ENCODE results near the gene SORCS2.

Gene SORCS2

GRCh38 chr4:7524843-7525242, 332.5 kb downstream of the SORCS2 start:
- H3K9me3 Mint-ChIP-seq = no peaks in the 10 kb centered on the region
- H3K27ac Mint-ChIP-seq = no peak overlapping the region
- no peak overlapping the region for H3K4me3 Mint-ChIP-seq
- no peak for ATAC-seq
- peaks cover 44% of the 10 kb centered on the region for H3K27me3 Mint-ChIP-seq
- no peaks in the 10 kb centered on the region for H3K4me1 Mint-ChIP-seq
- H3K36me3 Mint-ChIP-seq = no peaks in the 10 kb centered on the region

GRCh38 chr4:7526491-7526890, 334.2 kb downstream of the SORCS2 start:
- no peak overlapping the region for H3K4me3 Mint-ChIP-seq

GRCh38 chr4:7526929-7527535, 334.7 kb downstream of the SORCS2 start:
- Mint-ChIP-seq H3K27me3 (peaks cover 44% of the 10 kb centered on the region), H3K36me3 (no peaks in the 10 kb centered on the region)
- no peak for ATAC-seq

More at GRCh38 chr4:7526491-7526890, 334.2 kb downstream of the SORCS2 start:
- Mint-ChIP-seq H3K27me3 (peaks cover 42% of the 10 kb centered on the region), H3K4me1 (no peaks in the 10 kb centered on the region), H3K36me3 (no peaks in the 10 kb centered on the region), H3K27ac (no peak overlapping the region), H3K9me3 (no peaks in the 10 kb centered on the region)
- no peak for ATAC-seq

GRCh38 chr4:7529368-7530080, 337.2 kb downstream of the SORCS2 start:
- H3K4me1 Mint-ChIP-seq = no peaks in the 10 kb centered on the region
- H3K4me3 Mint-ChIP-seq = no peak overlapping the region
- H3K27ac Mint-ChIP-seq = no peak overlapping the region
- H3K9me3 Mint-ChIP-seq = peaks cover 3% of the 10 kb centered on the region
- no peak for ATAC-seq
- peaks cover 48% of the 10 kb centered on the region for H3K27me3 Mint-ChIP-seq
- H3K36me3 Mint-ChIP-seq = no peaks in the 10 kb centered on the region

More at GRCh38 chr4:7526929-7527535, 334.7 kb downstream of the SORCS2 start:
- Mint-ChIP-seq H3K9me3 (no peaks in the 10 kb centered on the region), H3K4me3 (no peak overlapping the region), H3K4me1 (no peaks in the 10 kb centered on the region), H3K27ac (no peak overlapping the region)

- Mint-ChIP-seq H3K36me3 (no peaks in the 10 kb centered on the region), H3K27ac (no peak overlapping the region), H3K4me3 (no peak overlapping the region), H3K4me1 (no peaks in the 10 kb centered on the region), H3K27me3 (peaks cover 47% of the 10 kb centered on the region), H3K9me3 (peaks cover 3% of the 10 kb centered on the region)
- ATAC-seq = no peak
Measured at GRCh38 chr4:7530082-7530481, 337.7 kb downstream of the SORCS2 start.

- no peak overlapping the region for H3K4me3 Mint-ChIP-seq
Measured at GRCh38 chr4:7530932-7531639, 338.7 kb downstream of the SORCS2 start.

GRCh38 chr4:7531640-7531994, 339.3 kb downstream of the SORCS2 start:
- Mint-ChIP-seq H3K9me3 (peaks cover 3% of the 10 kb centered on the region), H3K4me3 (no peak overlapping the region), H3K4me1 (no peaks in the 10 kb centered on the region), H3K27ac (no peak overlapping the region), H3K27me3 (peaks cover 35% of the 10 kb centered on the region), H3K36me3 (no peaks in the 10 kb centered on the region)
- ATAC-seq = no peak

More at GRCh38 chr4:7530932-7531639, 338.7 kb downstream of the SORCS2 start:
- H3K4me1 Mint-ChIP-seq = no peaks in the 10 kb centered on the region
- H3K27me3 Mint-ChIP-seq = peaks cover 37% of the 10 kb centered on the region
- ATAC-seq = no peak
- no peak overlapping the region for H3K27ac Mint-ChIP-seq
- peaks cover 3% of the 10 kb centered on the region for H3K9me3 Mint-ChIP-seq
- H3K36me3 Mint-ChIP-seq = no peaks in the 10 kb centered on the region

GRCh38 chr4:7532043-7532442, 339.7 kb downstream of the SORCS2 start:
- ATAC-seq = no peak
- no peaks in the 10 kb centered on the region for H3K36me3 Mint-ChIP-seq
- H3K27ac Mint-ChIP-seq = no peak overlapping the region
- H3K27me3 Mint-ChIP-seq = peaks cover 35% of the 10 kb centered on the region
- no peaks in the 10 kb centered on the region for H3K4me1 Mint-ChIP-seq
- peaks cover 3% of the 10 kb centered on the region for H3K9me3 Mint-ChIP-seq
- H3K4me3 Mint-ChIP-seq = no peak overlapping the region

- H3K9me3 Mint-ChIP-seq = peaks cover 3% of the 10 kb centered on the region
- no peak overlapping the region for H3K4me3 Mint-ChIP-seq
- no peaks in the 10 kb centered on the region for H3K4me1 Mint-ChIP-seq
- no peak for ATAC-seq
- H3K36me3 Mint-ChIP-seq = no peaks in the 10 kb centered on the region
- H3K27me3 Mint-ChIP-seq = peaks cover 35% of the 10 kb centered on the region
- no peak overlapping the region for H3K27ac Mint-ChIP-seq
Measured at GRCh38 chr4:7533267-7533666, 340.9 kb downstream of the SORCS2 start.

GRCh38 chr4:7535094-7535493, 342.8 kb downstream of the SORCS2 start:
- peaks cover 25% of the 10 kb centered on the region for H3K27me3 Mint-ChIP-seq
- no peak overlapping the region for H3K4me3 Mint-ChIP-seq
- H3K36me3 Mint-ChIP-seq = no peaks in the 10 kb centered on the region
- H3K27ac Mint-ChIP-seq = no peak overlapping the region
- H3K4me1 Mint-ChIP-seq = no peaks in the 10 kb centered on the region
- ATAC-seq = no peak
- peaks cover 7% of the 10 kb centered on the region for H3K9me3 Mint-ChIP-seq

GRCh38 chr4:7535619-7536018, 343.3 kb downstream of the SORCS2 start:
- ATAC-seq = no peak
- no peaks in the 10 kb centered on the region for H3K4me1 Mint-ChIP-seq
- no peaks in the 10 kb centered on the region for H3K36me3 Mint-ChIP-seq
- H3K4me3 Mint-ChIP-seq = no peak overlapping the region
- H3K27ac Mint-ChIP-seq = no peak overlapping the region
- H3K9me3 Mint-ChIP-seq = peaks cover 7% of the 10 kb centered on the region
- peaks cover 25% of the 10 kb centered on the region for H3K27me3 Mint-ChIP-seq

GRCh38 chr4:7536876-7537275, 344.5 kb downstream of the SORCS2 start:
- H3K9me3 Mint-ChIP-seq = peaks cover 7% of the 10 kb centered on the region
- H3K4me3 Mint-ChIP-seq = no peak overlapping the region
- H3K27ac Mint-ChIP-seq = no peak overlapping the region
- no peak for ATAC-seq
- no peaks in the 10 kb centered on the region for H3K36me3 Mint-ChIP-seq
- no peaks in the 10 kb centered on the region for H3K4me1 Mint-ChIP-seq
- H3K27me3 Mint-ChIP-seq = peaks cover 18% of the 10 kb centered on the region

GRCh38 chr4:7537853-7538400, 345.6 kb downstream of the SORCS2 start:
- Mint-ChIP-seq H3K4me1 (no peaks in the 10 kb centered on the region), H3K36me3 (no peaks in the 10 kb centered on the region), H3K27ac (no peak overlapping the region), H3K27me3 (peaks cover 12% of the 10 kb centered on the region), H3K4me3 (no peak overlapping the region), H3K9me3 (peaks cover 7% of the 10 kb centered on the region)
- ATAC-seq = no peak

- no peak for ATAC-seq
- Mint-ChIP-seq H3K4me3 (no peak overlapping the region), H3K36me3 (no peaks in the 10 kb centered on the region), H3K4me1 (no peaks in the 10 kb centered on the region), H3K9me3 (peaks cover 11% of the 10 kb centered on the region), H3K27ac (no peak overlapping the region), H3K27me3 (peaks cover 9% of the 10 kb centered on the region)
Measured at GRCh38 chr4:7538518-7538917, 346.2 kb downstream of the SORCS2 start.

- H3K9me3 Mint-ChIP-seq = peaks cover 15% of the 10 kb centered on the region
- no peak overlapping the region for H3K27ac Mint-ChIP-seq
- H3K27me3 Mint-ChIP-seq = peaks cover 3% of the 10 kb centered on the region
- ATAC-seq = no peak
- no peaks in the 10 kb centered on the region for H3K4me1 Mint-ChIP-seq
- no peak overlapping the region for H3K4me3 Mint-ChIP-seq
- H3K36me3 Mint-ChIP-seq = no peaks in the 10 kb centered on the region
Measured at GRCh38 chr4:7539186-7539585, 346.8 kb downstream of the SORCS2 start.
